Stimulated activated CD4-positive, alpha-beta T cell treated with anti-CD3 and anti-CD28 coated beads, TNF-alpha, amount 100 ng/mL, for 4 hours (primary cell): Measurements from ENCODE around the gene ZNF284.

Source experiments
- DNase-seq, 3 experiments: peaks; one replicate each; pipeline ENCODE4 v3.0.0-alpha.2; 2020; ENCODE audit warnings: low read depth in 3 of 3

Gene ZNF284

DNA sequence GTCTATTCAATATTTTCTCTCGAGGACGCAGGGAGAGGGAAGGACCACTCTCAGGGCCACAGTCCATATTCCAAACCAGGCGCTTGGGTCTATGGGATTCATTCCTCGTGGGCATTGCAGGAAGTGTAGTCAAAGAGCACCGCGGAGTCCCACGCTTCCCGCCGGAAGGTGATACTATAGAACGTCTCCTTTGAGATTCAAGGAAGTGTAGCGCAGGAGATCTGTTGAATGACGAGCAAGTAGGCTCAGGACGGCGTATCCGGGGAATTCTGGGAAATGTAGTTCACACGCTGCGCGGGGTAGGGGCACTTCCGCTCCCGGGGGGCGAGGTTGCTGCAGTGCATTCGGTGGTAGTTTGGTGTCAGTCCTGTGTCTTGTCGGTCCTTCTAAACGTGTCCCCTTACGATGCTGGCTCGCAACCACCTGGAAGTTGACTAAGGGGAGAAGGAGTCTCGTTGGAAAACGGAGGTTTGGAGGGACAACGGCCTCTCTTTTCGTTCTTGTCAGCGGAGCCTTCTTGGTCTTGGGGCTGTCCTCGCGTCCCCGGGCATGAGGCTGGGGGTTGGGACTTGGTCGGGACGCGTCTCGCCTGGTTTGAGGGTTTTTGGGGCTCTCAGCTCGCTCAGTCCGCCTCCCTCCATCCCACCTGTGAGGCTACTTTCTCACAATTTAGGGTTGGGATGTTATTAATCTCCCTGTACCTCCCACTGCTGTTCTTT, at the start of gene ZNF284:
ZNF284 (plus strand) TSS at position 336 of the 719 bp plus-strand sequence. CDS start 4,231 bp downstream, outside the sequence.
- DNase-seq: peak in 2 of 3 experiments; percentile 69 to 77

DNA sequence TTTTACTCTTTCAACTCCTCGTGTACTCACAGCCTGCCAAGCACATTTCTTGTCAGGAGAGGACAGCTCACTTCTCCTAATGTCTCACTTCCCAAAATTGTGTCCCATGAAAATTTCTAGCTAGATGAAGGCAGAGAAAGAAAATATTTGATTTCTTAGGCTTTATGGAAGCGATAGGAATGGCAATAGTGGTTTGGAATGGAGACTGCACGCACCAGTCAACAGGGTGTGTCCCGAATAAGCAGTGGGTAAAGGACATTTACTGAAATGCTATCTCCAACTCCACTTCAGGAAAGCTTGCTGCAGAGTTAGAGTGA, 47.1 kb upstream of the ZNF284 start:
- no peak for DNase-seq

DNA sequence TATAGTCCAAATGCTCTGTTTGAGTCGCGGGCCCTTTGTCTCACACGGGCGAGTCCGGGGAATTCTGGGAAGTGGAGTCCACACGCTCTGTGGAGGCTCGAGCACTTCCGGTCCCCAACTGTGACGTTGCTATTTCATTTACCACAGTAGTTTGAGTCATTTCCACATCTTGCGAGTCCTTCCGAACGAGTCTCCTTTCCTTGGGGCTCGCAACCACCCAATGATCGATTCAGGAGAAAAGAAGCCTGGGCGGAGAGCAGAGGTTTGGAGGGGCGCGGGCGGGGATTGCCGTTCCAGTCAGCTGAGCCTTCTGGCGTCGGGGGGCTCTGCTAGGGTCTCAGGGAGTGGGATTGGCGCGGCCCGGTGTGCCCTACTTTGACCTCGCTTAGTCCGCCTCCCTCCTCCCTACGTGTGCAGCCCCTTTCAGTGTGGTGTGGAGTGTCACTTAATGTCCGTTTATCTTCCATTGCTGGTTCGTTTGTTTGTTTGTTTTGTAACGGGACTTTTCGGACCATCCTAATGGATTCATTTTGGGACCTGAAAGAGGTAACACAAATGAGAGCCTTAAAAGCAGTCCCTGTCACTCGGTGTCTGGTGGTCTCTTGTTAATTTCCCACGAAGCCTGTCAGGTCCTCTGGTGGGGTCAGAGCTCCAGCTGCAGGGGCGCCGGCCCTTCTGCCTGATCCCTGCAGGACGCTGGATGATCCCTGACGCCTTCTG, 46.6 kb upstream of the ZNF284 start, which contains the start of gene ZNF222:
ZNF222 (plus strand) TSS at position 163 of the 720 bp plus-strand sequence; CDS start at position 221, 58 bp downstream.
- peak; percentile 44 to 70 (median 55) for DNase-seq

DNA sequence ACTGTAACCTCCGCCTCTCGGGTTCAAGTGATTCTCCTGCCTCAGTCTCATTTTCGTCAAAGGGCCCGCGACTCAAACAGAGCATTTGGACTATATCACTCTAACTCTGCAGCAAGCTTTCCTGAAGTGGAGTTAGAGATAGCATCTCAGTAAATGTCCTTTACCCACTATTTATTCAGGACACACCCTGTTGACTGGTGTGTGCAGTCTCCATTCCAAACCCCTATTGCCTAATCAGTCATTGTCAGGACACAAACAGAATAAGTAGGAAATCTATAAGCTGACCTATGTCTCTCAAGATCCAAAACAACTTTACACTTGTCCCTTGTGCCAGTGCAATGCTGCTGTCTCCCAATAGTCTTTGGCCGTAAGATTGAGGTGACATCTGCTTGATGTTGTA, 45.3 kb upstream of the ZNF284 start:
- no peak for DNase-seq

DNA sequence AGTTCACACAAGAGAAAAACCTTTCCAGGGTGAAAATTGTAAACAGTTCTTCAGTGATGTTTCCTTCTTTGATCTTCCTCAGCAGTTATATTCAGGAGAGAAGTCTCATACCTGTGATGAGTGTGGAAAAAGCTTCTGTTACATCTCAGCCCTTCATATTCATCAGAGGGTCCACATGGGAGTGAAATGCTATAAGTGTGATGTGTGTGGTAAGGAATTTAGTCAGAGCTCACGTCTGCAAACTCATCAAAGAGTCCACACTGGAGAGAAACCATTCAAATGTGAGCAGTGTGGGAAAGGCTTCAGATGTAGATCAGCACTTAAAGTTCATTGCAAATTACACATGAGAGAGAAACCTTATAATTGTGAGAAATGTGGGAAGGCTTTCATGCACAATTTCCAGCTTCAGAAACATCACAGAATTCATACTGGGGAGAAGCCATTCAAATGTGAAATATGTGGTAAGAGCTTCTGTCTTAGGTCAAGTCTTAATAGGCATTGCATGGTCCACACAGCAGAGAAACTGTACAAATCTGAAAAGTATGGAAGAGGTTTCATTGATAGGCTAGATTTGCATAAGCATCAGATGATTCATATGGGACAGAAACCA, 39.9 kb upstream of the ZNF284 start:
- no peak for DNase-seq

DNA sequence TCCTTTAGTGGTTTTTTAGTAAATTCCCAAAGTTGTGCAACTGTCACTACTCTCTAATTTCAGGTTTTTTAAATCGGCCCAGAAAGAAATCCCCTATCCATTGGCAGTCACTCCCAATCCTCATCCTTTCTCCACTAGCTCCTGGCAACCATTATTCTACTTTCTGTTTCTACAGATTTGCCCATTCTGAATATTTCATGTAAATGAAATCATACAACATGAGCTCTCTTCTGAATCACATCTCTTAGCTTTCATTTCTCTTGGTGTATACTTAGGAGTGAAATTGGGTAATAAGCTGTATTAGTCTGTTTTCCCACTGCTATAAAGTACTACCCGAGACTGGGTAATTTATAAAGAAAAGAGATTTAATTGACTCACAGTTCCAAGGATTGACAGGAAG, 29.8 kb upstream of the ZNF284 start:
- DNase-seq: no peak

DNA sequence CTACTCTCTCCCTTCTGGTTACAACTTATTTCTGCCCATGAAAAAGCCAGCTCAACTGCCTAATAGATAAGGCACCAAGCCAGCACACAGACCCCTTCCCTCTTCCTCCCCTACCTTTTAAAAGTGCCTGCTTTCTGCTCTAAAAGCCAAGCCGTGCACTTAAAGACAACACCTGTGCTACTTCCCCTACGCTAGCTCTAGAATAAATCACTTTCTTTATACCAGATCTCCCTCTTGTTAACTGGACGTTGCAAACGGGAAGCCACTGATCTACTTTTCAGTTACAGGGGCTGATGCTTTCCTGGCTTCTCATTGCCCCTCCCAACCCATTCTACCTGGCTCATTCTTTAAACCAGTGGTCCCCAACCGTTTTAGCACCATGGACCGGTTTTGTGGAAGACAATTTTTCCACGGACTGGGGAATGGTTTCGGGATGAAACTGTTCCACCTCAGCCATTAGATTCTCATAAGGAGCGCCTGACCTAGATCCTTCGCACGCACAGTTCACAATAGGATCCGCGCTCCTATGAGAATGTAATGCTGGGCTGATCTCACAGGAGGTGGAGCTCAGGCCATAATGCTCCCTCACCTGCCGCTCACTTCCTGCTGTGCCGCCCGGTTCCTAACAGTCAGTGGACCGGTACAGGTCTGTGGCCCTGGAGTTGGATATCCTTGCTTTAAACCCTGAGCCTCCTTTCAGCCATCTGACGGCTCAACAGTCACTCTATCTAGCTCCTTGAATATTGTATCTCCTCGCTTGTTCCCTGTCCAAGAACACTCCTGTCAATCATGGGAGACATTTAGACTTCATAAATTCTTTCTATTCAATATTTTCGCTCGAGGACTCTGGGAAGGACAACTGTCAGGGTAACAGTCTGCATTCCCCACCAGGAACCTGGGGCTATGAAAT, 21.0 kb upstream of the ZNF284 start:
- no peak for DNase-seq

DNA sequence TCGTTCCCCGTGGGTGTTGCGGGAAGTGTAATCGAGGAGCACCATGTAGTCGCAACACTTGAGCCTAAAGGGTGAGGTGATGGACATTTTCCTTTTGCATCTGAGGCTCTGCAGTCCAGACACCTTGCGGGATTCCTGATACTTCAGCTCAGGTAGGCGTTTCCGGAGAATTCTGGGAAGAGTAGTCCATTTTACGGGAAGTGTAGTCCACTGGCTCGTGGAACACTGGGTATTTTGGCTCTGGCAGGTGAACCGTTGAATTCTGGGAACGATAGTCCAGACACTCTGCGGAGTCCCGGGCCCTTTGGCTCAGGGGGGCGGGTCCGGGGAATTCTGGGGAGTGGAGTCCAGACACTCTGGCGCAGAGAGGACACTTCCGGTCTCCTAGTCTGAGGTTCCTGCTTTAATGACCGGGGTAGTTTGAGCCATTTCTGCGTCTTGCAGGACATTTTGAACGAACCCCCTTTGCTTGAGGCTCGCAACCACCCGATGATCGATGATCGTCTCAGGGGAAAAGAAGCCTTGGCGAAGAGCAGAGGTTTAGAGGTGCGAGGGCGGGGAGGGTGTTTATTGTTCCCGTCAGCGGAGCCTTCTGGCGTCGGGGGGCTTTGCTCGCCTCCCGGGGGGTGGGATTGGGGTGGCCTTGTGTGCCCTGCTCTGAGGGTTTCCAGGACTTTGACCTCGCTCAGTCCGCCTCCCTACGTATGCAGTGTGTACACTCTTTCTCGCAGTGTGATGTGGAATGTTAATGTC, 20.1 kb upstream of the ZNF284 start, which contains the start of gene ZNF223:
ZNF223 (plus strand) TSS at position 387 of the 753 bp plus-strand sequence. CDS start 3,141 bp downstream, outside the sequence.
- DNase-seq: peak; percentile 35 to 47 (median 45)

DNA sequence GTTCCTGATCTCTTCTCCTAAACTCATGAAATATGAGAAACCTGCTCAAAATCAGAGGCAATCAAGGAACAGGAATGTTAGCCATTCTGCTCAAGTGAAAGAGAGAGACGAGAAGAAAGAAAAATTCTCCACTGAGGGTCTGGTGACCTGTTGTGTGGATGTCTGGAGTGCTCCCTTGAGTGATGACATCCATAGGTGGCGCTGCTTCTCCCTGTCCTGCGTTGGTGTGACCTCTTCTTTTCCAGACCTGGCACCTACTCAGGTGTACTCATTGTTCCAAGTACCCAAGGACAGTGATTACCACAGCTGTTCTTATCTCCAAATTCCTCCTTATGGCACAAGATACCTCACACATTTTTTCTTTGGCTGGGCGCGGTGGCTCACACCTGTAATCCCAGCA, 16.1 kb upstream of the ZNF284 start:
- DNase-seq: no peak

DNA sequence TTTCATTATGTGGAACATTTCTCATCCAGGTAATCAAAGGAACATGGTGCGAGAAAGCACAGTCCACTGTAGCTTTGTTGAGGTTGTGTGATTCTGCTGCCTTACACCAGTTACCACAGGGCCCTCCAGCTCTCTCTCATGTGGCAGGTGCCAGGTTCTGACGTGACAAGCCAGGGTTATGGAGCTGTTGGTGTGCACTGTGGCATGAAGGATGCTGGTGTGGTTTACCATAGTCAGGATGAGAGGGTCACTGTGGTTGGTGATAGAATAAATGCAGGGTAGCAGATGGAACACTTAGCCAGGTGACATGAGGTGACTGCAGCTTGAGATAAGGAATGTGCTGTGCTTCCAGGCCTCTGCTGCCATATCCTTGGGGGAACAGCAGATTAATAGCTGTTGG, 12.7 kb upstream of the ZNF284 start:
- DNase-seq: no peak

DNA sequence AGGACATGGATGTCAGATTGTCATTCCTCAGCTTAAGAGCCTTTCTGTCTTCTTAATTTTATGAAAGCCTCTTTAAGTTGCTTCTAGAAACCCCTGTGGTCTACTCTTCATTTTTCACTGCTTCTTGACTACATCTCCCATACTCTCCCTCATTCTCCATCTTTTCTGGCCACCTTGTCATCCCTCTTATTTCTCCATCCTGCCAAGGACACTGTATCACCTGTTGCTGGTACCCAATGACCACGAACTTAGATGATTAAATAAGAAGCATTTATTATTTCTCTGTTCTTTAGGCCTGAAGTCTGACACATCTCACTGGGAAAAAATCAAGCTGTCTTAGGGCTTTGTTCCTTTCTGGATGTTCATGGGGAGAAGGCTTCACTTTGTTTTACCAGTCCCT, 10.9 kb upstream of the ZNF284 start:
- no peak for DNase-seq

DNA sequence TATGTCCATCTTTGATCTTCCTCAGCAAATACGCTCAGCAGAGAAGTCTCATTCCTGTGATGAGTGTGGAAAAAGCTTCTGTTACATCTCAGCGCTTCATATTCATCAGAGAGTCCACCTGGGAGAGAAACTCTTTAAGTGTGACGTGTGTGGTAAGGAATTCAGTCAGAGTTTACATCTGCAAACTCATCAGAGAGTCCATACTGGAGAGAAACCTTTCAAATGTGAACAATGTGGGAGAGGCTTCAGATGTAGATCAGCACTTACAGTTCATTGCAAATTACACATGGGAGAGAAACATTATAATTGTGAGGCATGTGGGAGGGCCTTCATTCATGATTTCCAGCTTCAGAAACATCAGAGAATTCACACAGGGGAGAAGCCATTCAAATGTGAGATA, 5.7 kb upstream of the ZNF284 start:
- DNase-seq: no peak

DNA sequence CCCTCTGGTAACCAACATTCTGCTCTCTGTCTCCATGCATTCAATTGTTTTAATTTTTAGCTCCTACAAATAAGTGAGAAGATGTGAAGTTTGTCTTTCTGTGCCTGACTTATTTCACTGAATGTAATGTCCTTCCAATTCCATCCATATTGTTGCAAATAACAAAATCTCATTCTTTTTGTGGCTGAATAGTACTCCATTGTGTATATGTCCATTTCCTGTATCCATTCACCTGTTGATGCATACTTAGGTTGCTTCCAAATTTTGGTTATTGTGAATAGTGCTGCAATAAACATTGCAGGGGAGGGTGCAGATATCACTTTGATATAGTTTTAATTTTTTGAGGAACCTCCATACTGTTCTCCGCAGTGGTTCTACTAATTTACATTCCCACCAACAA, 2.5 kb upstream of the ZNF284 start:
- DNase-seq: no peak

DNA sequence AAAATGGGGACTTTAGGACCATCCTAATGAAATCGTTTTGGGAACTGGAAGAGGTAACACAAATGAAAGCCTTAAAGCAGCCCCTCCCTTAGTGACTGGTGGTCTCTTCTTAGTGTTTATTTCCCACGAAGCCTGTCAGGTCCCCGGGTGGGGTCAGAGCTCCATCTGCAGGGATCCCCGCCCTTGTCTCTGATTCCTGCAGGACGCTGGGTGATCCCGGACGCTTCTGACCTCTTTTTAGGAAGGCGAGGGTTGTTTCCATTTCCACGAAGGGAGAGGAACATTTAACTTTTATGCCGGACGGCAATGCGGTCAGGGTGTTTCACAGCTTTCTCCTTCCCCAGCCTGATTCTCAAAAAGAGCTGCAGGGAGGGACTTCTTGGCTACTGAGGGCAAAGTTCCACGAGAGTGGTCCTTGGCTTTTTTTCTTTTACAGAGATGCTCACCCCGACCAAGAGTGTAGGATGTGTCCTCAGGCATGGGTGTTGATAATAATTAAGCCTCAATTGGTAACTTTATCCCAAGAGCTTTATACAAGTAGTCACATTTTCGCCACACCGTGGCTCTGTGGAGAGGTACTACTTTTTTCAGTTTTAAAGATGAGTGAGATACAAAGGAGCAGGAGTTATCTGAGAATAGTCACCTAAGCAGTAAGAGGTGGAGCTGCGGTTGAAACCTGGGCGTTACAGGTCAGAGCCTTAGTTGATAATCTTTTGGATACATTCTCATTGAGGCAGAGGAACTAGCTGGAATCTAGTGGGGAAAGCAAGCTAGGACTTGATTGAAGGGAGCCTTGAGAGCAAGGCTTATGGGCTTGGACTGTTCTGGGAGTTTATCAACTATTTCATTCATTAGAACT, 813 bp downstream of the ZNF284 start:
- no peak for DNase-seq

DNA sequence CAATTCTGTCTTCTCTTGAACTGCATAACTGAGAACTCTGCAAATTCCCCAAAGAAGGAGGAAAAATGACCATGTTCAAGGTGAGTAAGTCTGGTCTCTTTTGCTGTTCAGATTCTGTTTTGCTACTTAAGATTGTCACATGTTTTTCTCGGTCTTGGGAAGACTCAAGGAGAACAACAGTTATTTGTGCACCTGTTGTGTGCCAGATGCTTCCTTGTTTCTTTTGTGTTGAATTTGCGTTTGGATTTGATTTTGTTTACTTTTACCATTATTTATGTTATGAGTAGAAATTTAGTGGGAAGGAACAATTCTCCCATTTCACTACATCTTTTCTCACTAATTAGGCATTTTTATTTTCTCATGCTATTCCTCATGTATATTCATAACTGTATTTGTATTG, 4.4 kb downstream of the ZNF284 start:
- no peak for DNase-seq

DNA sequence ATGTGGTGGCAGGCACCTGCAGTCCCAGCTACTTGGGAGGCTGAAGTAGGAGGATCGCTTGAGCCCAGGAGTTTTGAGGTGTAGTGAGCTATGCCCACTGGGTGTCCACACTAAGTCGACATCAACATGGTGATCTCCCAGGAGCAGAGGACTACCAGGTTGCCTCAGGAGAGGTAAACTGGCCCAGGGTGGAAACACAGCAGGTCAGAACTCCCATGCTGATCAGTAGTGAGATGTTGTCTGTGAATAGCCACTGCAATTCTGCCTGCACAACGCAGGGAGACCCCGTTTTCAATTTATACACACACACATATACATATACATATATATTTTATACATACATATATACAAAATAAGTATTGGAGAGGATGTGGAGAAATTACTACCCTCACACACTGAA, 20.1 kb downstream of the ZNF284 start:
- DNase-seq: no peak

DNA sequence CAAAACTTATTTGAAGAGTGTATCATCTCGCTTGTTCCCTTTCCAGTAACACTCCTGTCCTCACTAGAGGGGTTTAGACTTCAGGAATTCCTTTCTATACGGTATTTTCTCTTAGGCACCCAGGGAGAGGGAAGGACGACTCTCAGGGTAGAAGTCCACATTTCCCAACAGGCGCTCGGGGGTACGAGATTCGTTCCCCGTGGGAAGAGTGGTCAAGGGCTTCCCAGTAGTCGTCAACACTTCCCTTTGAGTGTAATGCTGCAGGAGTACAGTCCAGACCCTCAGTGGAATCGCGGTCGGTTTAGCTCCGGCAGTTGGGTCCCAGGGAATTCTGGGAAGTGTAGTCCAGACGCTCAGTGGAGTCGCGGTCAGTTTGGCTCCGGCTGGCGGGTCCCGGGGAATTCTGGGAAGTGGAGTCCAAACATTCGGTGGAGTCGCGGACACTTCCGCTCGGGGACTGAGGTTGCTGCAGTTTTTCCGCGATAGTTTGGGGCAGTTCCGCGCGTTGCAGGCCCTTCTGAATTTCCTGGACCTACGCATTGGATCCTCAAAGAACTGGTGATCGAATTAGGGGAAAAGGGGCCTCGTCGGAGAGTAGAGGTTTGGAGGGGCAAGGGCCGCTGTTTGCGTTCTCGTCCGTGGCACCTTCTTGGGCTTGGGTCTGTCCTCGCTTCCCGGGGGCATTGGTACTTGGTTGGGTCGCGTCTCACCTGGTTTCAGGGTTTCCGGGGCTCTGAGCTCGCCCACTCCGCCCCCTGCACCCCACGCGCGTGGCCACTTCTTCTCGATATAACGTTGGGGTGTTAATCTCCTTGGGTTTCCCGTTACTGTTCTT, 22.2 kb downstream of the ZNF284 start, which contains the start of gene ZNF224:
ZNF224 (plus strand) TSS at position 431 of the 835 bp plus-strand sequence. CDS start 3,513 bp downstream, outside the sequence.
- peak; percentile 59 to 67 (median 63) for DNase-seq

DNA sequence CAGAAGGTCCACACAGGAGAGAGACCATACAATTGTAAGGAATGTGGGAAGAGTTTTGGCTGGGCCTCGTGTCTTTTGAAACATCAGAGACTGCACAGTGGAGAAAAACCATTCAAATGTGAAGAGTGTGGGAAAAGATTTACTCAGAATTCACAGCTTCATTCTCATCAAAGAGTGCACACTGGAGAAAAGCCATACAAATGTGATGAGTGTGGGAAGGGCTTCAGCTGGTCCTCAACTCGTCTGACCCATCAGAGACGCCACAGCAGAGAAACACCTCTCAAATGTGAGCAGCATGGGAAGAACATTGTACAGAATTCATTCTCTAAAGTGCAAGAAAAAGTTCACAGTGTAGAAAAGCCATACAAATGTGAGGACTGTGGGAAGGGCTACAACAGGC, 35.8 kb downstream of the ZNF284 start:
- DNase-seq: no peak

DNA sequence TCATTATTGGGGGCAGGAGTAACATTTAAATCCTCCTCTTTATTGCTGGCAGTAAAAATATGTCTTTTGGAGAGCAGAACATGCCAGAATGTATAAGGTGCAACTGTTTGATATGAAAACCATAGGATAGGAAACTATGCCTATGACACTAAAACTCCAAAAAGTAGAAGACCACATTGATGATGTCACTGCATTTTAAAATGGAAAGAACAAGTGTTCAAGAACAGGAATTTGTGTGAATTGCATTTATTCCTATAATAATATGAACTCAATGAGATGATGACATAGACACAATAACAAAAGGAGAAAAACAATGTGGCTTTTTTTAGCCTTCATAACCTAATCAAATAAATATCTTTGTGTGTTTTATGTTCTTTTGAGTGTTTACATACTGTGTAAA, 37.5 kb downstream of the ZNF284 start:
- no peak for DNase-seq
